ENCODE measurements around the gene PNPLA2. TPM values are rescaled to one million over a fixed set of nuclear protein-coding genes. Genes with fewer than 3 reads are reported as not detected.

The PNPLA2 gene
- total RNA-seq, 1 donor, result 28.5 TPM

- H3K4me3 ChIP-seq (ENCODE audit: low read depth, low read length), result no peak overlapping the region
- DNase-seq (ENCODE audit: low read depth), result no peak
- TF ChIP-seq CTCF (IDR thresholded peaks at IDR 0.05; ENCODE audit: insufficient read depth, low read depth, low read length), result no peak
Measured at GRCh38 chr11:778976-779954, 39.4 kb upstream of the PNPLA2 start.

GRCh38 chr11:779955-780532 is 38.7 kb upstream of the PNPLA2 start:
- no peak for TF ChIP-seq CTCF (IDR thresholded peaks at IDR 0.05; ENCODE audit: insufficient read depth, low read depth, low read length)
- H3K4me3 ChIP-seq (ENCODE audit: low read depth, low read length), result no peak overlapping the region
- no peak for DNase-seq (ENCODE audit: low read depth)

- H3K4me3 ChIP-seq (ENCODE audit: low read depth, low read length), result no peak overlapping the region
- DNase-seq (ENCODE audit: low read depth), result no peak
- no peak for TF ChIP-seq CTCF (IDR thresholded peaks at IDR 0.05; ENCODE audit: insufficient read depth, low read depth, low read length)
Measured at GRCh38 chr11:782264-783174, 36.2 kb upstream of the PNPLA2 start.

GRCh38 chr11:783581-784015 is 35.1 kb upstream of the PNPLA2 start:
- peak; percentile 86 for TF ChIP-seq CTCF (IDR thresholded peaks at IDR 0.05; ENCODE audit: insufficient read depth, low read depth, low read length)

GRCh38 chr11:786235-787083 is 32.3 kb upstream of the PNPLA2 start:
- no peak overlapping the region for H3K4me3 ChIP-seq (ENCODE audit: low read depth, low read length)
- no peak for TF ChIP-seq CTCF (IDR thresholded peaks at IDR 0.05; ENCODE audit: insufficient read depth, low read depth, low read length)
- DNase-seq (ENCODE audit: low read depth), result no peak

More at GRCh38 chr11:783581-784015, 35.1 kb upstream of the PNPLA2 start:
- DNase-seq (ENCODE audit: low read depth), result peak; percentile 77
- H3K4me3 ChIP-seq (ENCODE audit: low read depth, low read length), result no peak overlapping the region
